Measurements from ENCODE around the gene RTN4R.

Gene RTN4R

DNA sequence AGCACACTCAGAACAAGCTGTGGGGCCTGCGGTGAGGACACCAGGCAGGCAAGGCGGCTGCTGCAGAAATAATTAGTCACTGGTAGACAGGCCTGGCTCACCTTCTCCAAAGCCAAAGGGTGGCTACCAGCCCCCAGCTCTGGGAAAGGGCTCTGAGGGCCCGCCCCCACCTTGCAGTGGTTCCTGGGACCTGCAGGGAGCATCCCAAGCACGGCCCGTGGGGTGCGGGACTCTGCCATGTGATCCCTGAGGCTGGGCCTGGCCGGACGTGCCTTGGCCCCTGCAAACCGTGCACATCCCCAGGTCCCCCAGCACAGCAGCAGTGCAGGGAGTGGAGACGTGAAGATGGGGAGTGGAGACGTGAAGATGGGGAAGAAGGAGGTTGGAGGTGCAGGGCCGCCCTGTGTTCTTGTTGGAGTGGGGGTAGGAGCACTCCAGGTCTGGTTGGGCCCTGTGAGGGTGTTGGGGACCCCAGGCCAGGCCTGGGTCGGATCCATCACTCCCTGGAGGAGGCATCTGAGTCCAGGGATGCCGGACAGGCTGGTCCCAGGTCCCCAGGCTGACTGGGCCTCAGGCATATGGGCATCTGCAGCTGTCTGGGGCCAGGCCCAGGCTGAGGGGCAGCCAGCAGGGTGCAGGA lies 41.9 kb downstream of the RTN4R start:
- Histone ChIP-seq H3K9me3 (ENCODE audit: insufficient read depth, low read depth, low read length) (no peaks in the 10 kb centered on the region), H3K27me3 (ENCODE audit: insufficient read depth, low read length) (no peaks in the 10 kb centered on the region), H3K4me1 (ENCODE audit: insufficient read depth, low read length) (no peaks in the 10 kb centered on the region), H3K9ac (ENCODE audit: low read depth, low read length) (no peak overlapping the region), H3K36me3 (ENCODE audit: insufficient read depth, low read length) (no peaks in the 10 kb centered on the region), H3K27ac (ENCODE audit: low read depth, low read length) (no peak overlapping the region), H3K4me3 (ENCODE audit: low read length) (no peak overlapping the region)
- 81% methylated on average over 14 of the region's 14 CpGs for WGBS

DNA sequence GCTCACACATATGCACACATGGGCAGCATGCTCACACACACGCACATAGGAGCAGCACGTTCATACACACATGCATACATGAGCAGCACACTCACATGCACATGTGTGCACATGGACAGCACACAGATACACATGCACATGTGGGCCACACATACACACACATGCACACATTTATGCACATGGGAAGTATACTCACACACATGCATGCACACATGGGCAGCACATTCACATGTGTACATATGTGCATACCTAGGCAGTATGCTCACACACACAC lies 42.5 kb downstream of the RTN4R start:
- Histone ChIP-seq H3K9ac (ENCODE audit: low read depth, low read length) (no peak overlapping the region), H3K4me3 (ENCODE audit: low read length) (no peak overlapping the region), H3K4me1 (ENCODE audit: insufficient read depth, low read length) (no peaks in the 10 kb centered on the region), H3K9me3 (ENCODE audit: insufficient read depth, low read depth, low read length) (no peaks in the 10 kb centered on the region), H3K27me3 (ENCODE audit: insufficient read depth, low read length) (no peaks in the 10 kb centered on the region), H3K27ac (ENCODE audit: low read depth, low read length) (no peak overlapping the region), H3K36me3 (ENCODE audit: insufficient read depth, low read length) (no peaks in the 10 kb centered on the region)
- WGBS, result 92% methylated on average over 2 of the region's 2 CpGs

DNA sequence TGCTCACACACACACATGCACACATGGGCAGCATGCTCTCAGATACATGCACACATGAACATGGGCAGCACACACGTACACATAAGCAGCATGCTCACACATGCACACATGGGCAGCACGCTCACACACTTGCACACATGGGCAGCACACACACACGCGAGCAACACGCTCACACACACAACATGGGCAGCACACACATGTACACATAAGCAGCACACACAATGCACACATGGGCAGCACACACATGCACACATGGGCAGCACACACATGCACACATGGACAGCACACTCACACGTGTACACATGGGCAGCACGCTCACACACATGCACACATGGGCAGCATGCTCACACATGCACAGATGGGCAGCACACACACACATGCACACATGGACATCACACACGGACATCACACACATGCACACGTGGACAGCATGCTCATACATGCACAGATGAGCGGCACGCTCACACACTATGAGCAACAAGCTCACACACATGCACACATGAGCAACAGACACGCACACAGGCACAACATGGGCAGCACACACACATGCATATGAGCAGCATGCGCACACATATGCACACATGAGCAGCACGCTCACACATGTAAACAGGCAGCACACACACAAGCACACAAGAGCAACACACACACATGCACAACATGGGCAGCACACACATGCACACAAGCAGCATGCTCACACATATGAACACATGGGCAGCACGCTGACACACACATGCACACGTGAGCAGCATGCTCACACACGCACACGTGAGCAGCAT lies 43.0 kb downstream of the RTN4R start:
- Histone ChIP-seq H3K9ac (ENCODE audit: low read depth, low read length) (no peak overlapping the region), H3K27me3 (ENCODE audit: insufficient read depth, low read length) (no peaks in the 10 kb centered on the region), H3K27ac (ENCODE audit: low read depth, low read length) (no peak overlapping the region), H3K4me3 (ENCODE audit: low read length) (no peak overlapping the region), H3K36me3 (ENCODE audit: insufficient read depth, low read length) (no peaks in the 10 kb centered on the region), H3K4me1 (ENCODE audit: insufficient read depth, low read length) (no peaks in the 10 kb centered on the region), H3K9me3 (ENCODE audit: insufficient read depth, low read depth, low read length) (no peaks in the 10 kb centered on the region)
- WGBS, result 88% methylated on average over 18 of the region's 18 CpGs

DNA sequence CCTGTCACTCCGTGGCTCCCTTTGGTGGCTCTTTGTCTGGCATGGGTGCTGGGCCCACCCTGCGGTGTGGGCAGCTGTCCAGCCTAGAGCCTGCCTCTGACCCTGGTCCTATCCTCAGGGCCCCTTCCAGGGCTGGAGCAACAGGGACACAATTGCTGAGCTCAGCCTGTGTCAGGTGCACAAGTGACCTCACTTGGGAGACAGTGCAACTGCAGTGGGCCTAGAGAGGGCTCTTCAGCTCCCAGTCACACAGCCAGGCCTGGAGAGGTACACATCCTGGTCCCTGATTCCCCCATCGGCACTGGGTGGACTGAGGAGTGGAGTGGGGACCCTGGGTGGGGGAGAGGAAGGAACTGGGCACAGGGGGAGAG lies 43.9 kb downstream of the RTN4R start:
- H3K36me3 ChIP-seq (ENCODE audit: insufficient read depth, low read length), result no peaks in the 10 kb centered on the region
- WGBS, result 93% methylated on average over 3 of the region's 3 CpGs
- 0 out of 2 replicates have a peak, but pooled peaks cover 2% of the 10 kb centered on the region for H3K9me3 ChIP-seq (ENCODE audit: insufficient read depth, low read depth, low read length)
- H3K27me3 ChIP-seq (ENCODE audit: insufficient read depth, low read length), result no peaks in the 10 kb centered on the region
- no peaks in the 10 kb centered on the region for H3K4me1 ChIP-seq (ENCODE audit: insufficient read depth, low read length)
- H3K4me3 ChIP-seq (ENCODE audit: low read length), result no peak overlapping the region
- H3K27ac ChIP-seq (ENCODE audit: low read depth, low read length), result no peak overlapping the region
- H3K9ac ChIP-seq (ENCODE audit: low read depth, low read length), result no peak overlapping the region

DNA sequence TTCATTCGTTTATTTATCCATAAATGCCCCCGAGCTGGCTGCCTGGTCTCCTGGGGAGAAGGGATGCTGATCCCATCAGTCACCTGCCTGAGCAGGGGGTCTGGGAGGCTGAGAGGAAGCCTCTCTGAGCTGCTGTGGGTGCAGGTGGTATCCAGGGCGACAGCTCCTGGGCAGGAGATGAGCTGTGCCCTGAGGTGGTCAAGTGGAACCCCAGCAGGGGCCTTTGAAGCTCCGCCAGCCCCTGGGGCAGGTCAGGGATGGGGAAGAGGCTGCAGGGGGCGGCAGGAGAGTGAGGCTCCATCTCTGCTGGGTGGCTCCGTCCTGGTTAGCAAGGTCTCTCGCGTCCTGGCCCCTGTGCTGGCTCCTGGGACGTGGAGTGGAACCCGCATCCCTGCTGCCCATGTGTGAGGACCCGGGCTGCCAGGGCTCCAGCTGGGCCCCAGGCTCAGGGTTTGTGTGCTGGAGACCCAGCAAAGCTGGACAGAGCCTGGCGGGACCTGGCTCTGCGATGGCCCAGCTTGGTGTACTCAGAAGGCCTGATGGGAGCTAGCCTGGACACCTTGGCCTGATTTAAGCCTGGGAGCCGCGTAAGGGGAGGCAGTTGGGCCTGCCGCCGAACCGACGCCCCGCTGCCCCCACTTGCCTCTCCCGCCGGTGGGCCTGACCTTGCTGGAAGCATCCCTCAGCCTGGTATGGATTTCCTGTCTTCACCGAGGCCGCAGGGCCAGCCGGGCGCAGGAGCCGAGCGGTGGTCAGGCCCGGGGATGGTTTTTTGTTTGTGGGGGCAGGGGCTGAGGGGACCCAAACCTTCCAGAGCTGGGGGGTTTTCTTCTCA lies 44.5 kb downstream of the RTN4R start:
- 78% methylated on average over 29 of the region's 29 CpGs for WGBS
- Histone ChIP-seq H3K36me3 (ENCODE audit: insufficient read depth, low read length) (no peaks in the 10 kb centered on the region), H3K27ac (ENCODE audit: low read depth, low read length) (no peak overlapping the region), H3K4me3 (ENCODE audit: low read length) (no peak overlapping the region), H3K9me3 (ENCODE audit: insufficient read depth, low read depth, low read length) (0 out of 2 replicates have a peak, but pooled peaks cover 2% of the 10 kb centered on the region), H3K4me1 (ENCODE audit: insufficient read depth, low read length) (no peaks in the 10 kb centered on the region), H3K9ac (ENCODE audit: low read depth, low read length) (no peak overlapping the region), H3K27me3 (ENCODE audit: insufficient read depth, low read length) (no peaks in the 10 kb centered on the region)

DNA sequence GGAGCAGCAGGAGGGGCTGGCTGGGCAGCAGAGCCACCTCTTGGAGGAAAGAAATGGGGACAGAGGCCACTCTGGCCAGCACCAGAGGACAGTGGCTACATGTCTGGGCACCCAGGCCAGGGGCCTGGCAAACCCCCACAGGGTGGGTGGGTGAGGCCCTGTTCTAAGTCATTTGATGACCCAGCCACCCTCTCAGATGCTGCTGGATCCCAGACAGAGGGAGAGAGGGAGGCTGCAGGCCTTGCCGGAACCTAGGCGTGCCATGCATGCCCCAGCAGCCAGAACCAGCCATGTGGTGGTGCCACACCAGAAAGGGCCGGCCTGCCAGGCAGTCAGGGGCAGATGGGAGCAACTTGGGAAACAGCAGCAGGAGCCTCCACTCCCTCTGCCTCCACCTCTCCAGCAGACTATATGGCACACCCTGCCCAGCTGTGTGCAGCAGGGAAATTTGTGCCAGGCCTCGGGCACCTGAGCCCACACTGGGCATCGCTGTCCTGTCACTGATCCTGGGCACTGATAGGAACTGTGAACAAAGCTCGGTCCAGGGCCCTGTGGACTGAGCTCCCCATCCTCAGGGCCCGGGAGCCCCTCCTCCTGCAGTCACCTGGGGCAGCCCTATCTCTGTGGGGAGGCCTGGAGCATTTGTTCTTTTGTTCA lies 45.2 kb downstream of the RTN4R start:
- H3K27me3 ChIP-seq (ENCODE audit: insufficient read depth, low read length), result no peaks in the 10 kb centered on the region
- H3K4me1 ChIP-seq (ENCODE audit: insufficient read depth, low read length), result no peaks in the 10 kb centered on the region
- WGBS, result 90% methylated on average over 7 of the region's 7 CpGs
- no peak overlapping the region for H3K4me3 ChIP-seq (ENCODE audit: low read length)
- no peaks in the 10 kb centered on the region for H3K36me3 ChIP-seq (ENCODE audit: insufficient read depth, low read length)
- no peak overlapping the region for H3K9ac ChIP-seq (ENCODE audit: low read depth, low read length)
- no peak overlapping the region for H3K27ac ChIP-seq (ENCODE audit: low read depth, low read length)
- 0 out of 2 replicates have a peak, but pooled peaks cover 2% of the 10 kb centered on the region for H3K9me3 ChIP-seq (ENCODE audit: insufficient read depth, low read depth, low read length)

DNA sequence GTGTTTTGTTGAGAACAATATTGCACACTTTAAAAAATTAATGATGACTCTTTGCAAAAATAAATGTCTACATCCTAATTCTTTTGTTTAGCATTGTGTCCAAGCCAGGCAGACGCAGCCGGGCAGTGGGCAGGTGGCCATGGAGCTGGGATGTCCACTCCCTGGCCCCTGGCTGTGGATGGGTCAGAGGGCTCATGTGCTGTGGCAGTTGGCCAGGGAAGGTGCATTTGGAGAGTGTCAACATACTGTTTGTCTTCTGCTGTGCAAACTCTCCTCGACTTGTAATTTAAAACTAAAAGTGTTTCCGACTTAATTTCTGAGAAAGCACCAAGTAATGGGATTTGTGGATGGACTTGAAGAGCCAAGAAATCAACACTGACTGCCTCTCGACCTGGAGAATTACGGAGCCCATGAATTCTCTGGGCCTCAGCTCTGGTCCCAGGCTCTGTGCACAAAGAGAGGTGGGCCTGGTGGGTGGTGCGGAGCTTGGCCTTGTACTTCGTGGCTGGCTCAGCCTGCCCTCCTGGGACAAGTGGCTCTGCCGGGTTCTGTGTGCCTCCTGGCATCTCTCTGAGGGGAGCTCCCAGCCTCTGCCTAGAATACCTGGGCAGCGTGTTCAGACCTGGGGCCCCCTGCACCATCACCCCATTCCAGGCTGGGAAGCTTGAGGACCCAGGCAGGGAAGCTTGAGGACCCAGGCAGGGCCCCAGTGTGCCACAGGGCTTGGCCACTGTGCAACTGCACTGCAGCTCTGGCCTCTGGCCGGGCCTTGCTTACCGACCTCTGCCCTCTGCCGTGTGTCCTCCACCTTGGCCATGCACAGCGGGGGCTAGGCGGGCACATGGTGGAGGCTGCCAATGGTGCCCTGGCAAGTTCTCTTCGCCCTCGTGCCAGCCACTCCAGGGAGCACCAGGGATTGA lies 46.4 kb downstream of the RTN4R start:
- WGBS, result 92% methylated on average over 17 of the region's 17 CpGs
- Histone ChIP-seq H3K4me3 (ENCODE audit: low read length) (no peak overlapping the region), H3K9ac (ENCODE audit: low read depth, low read length) (no peak overlapping the region), H3K9me3 (ENCODE audit: insufficient read depth, low read depth, low read length) (0 out of 2 replicates have a peak, but pooled peaks cover 2% of the 10 kb centered on the region), H3K27me3 (ENCODE audit: insufficient read depth, low read length) (no peaks in the 10 kb centered on the region), H3K36me3 (ENCODE audit: insufficient read depth, low read length) (no peaks in the 10 kb centered on the region), H3K4me1 (ENCODE audit: insufficient read depth, low read length) (no peaks in the 10 kb centered on the region), H3K27ac (ENCODE audit: low read depth, low read length) (no peak overlapping the region)

DNA sequence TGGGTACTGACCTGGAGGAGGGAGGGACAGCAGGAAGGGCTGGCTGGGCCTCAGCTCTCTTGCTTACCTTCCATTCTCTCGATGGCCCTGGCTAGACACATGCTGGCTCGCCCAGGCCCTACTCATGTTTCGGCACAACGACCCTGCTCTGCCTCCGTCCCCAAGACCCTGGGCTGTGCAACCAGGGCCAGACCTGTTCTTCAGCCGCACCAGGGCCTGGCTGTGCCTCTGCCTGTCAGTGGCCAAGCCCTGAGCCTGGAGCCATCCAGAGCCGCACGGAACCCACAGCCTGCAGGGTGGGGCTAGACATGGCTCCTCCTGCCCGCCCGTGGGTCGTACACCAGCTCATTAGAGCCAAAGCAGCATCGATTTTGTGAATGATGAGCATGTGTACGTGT lies 47.5 kb downstream of the RTN4R start:
- Histone ChIP-seq H3K9ac (ENCODE audit: low read depth, low read length) (no peak overlapping the region), H3K9me3 (ENCODE audit: insufficient read depth, low read depth, low read length) (0 out of 2 replicates have a peak, but pooled peaks cover 2% of the 10 kb centered on the region), H3K36me3 (ENCODE audit: insufficient read depth, low read length) (no peaks in the 10 kb centered on the region), H3K4me1 (ENCODE audit: insufficient read depth, low read length) (no peaks in the 10 kb centered on the region), H3K4me3 (ENCODE audit: low read length) (no peak overlapping the region), H3K27me3 (ENCODE audit: insufficient read depth, low read length) (no peaks in the 10 kb centered on the region), H3K27ac (ENCODE audit: low read depth, low read length) (no peak overlapping the region)
- WGBS, result 89% methylated on average over 13 of the region's 13 CpGs

DNA sequence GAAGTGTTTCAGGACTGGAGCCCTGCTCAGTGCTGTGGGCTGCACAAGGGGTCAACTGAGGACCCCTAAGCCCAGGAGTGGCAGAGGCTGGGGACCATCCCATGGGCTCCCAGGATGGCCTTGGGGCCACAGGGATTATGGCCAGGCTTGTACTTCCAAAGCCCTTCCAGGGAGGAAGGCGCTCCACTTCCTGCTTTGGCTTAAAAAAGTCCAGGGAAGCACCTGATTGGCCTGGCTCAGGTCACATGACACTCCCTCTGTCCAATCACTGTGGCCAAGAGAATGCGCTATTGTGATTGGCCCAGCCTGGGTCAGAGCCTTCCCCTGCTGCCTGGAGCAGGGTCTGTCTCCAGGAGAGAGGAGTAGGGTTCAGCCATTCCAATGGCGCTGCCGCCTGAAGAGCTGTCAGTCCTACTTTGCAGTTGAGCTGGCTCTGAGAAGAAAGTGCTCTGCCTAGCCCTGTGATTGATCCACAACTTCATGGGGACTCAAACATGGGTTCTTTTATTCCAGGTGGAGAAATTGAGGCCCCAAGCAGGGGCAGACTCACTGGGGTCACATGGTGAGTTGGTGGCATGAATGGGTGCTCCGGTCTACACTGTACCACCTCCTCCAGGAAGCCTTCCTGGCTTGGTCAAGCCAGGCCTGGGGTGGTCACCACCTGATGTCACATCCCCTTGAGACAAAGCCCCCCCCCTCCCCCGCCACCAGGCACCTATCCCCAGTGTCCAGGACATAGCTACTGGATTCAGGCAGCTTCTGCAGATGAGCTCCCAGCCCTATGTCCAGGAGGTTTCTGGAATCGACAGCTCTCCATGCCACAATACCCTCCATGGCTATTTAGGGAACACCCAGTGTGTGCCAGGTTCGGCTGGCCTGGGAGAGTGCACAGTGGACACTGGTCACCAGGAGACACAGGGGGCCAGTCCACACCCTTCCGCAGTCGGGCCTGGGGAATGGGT lies 48.2 kb downstream of the RTN4R start:
- Histone ChIP-seq H3K4me1 (ENCODE audit: insufficient read depth, low read length) (no peaks in the 10 kb centered on the region), H3K27me3 (ENCODE audit: insufficient read depth, low read length) (no peaks in the 10 kb centered on the region), H3K4me3 (ENCODE audit: low read length) (no peak overlapping the region), H3K9ac (ENCODE audit: low read depth, low read length) (no peak overlapping the region), H3K27ac (ENCODE audit: low read depth, low read length) (no peak overlapping the region), H3K36me3 (ENCODE audit: insufficient read depth, low read length) (no peaks in the 10 kb centered on the region), H3K9me3 (ENCODE audit: insufficient read depth, low read depth, low read length) (0 out of 2 replicates have a peak, but pooled peaks cover 2% of the 10 kb centered on the region)
- 94% methylated on average over 10 of the region's 10 CpGs for WGBS

Data from HUES64 (cell line).